SK-N-SH (cell line): ENCODE data around the gene MUC13.

Source experiments
- CTCF ChIP-seq: fragments of 200-600 bp; sonication (generic); IDR thresholded peaks from 2 replicates; pipeline ENCODE4 v1.6.1; 2017; ENCODE audit warnings: antibody characterized with exemption, mild to moderate bottlenecking, moderate library complexity
- EZH2phosphoT487 ChIP-seq: fragments of 200-600 bp; sonication (generic); IDR thresholded peaks from 2 replicates; pipeline ENCODE4 v1.6.1; 2017; ENCODE audit warnings: low read depth, mixed run types, mild to moderate bottlenecking, antibody characterized with exemption, moderate library complexity, borderline replicate concordance
- MAX ChIP-seq: IDR thresholded peaks from 2 replicates; pipeline ENCODE4 v1.4.0; 2012; ENCODE audit warnings: low read depth
- POLR2AphosphoS5 ChIP-seq: IDR thresholded peaks from 2 replicates; pipeline ENCODE4 v1.6.1; 2012; ENCODE audit warnings: low read depth, low read length
- RAD21 ChIP-seq: IDR thresholded peaks from 2 replicates; pipeline ENCODE4 v1.6.1; 2012; ENCODE audit warnings: mild to moderate bottlenecking, low read length
- RCOR1 ChIP-seq: fragments of 150-350 bp; IDR thresholded peaks from 2 replicates; pipeline ENCODE4 v1.6.1; 2017; ENCODE audit warnings: antibody characterized with exemption, low read length
- RFX5 ChIP-seq: IDR thresholded peaks from 2 replicates; pipeline ENCODE4 v1.6.1; 2012; ENCODE audit warnings: mild to moderate bottlenecking, improper control_type of control experiment, low read length
- SMC3 ChIP-seq: IDR thresholded peaks from 2 replicates; pipeline ENCODE4 v1.6.1; 2012; ENCODE audit warnings: low read depth, low read length, improper control_type of control experiment
- TAF1 ChIP-seq: IDR thresholded peaks from 2 replicates; pipeline ENCODE4 v1.6.1; 2012; ENCODE audit warnings: low read depth, mild to moderate bottlenecking, low read length, moderate library complexity, borderline replicate concordance
- TF ChIP-seq, protein P1 (sequence below): IDR thresholded peaks from 2 replicates; pipeline ENCODE4 v1.6.1; 2012; ENCODE audit warnings: mild to moderate bottlenecking, low read depth, low read length, moderate library complexity

DNA sequence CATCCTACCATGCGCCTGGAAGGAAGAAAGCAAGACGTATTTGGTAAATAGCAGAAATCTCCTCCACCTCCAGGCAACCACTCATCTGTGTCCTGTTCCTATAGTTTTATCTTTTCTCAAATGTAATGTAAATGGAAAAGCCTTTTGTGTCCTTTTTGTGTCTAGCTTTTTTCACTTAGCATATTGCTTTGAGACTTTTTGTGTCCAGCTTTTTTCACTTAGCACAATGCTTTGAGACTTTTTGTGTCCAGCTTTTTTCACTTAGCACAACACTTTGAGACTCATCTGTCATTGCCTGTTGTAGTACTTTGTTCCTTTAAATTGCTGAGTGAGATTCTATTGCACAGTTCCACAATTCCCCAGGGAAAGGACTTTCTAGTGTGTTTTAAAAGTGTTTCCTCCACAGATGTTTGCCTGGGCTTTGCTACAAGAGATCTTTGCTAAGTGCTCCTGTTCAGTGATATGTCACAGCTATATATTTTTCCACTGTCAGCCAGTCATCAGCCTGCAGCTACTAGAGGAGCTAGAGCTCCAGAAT lies 27.9 kb upstream of the MUC13 start:
- TF ChIP-seq RCOR1 (no peak), MAX (no peak), RAD21 (no peak), TAF1 (no peak), CTCF (no peak), EZH2phosphoT487 (no peak), SMC3 (no peak), RFX5 (no peak), POLR2AphosphoS5 (no peak)
- TF ChIP-seq, protein P1, sequence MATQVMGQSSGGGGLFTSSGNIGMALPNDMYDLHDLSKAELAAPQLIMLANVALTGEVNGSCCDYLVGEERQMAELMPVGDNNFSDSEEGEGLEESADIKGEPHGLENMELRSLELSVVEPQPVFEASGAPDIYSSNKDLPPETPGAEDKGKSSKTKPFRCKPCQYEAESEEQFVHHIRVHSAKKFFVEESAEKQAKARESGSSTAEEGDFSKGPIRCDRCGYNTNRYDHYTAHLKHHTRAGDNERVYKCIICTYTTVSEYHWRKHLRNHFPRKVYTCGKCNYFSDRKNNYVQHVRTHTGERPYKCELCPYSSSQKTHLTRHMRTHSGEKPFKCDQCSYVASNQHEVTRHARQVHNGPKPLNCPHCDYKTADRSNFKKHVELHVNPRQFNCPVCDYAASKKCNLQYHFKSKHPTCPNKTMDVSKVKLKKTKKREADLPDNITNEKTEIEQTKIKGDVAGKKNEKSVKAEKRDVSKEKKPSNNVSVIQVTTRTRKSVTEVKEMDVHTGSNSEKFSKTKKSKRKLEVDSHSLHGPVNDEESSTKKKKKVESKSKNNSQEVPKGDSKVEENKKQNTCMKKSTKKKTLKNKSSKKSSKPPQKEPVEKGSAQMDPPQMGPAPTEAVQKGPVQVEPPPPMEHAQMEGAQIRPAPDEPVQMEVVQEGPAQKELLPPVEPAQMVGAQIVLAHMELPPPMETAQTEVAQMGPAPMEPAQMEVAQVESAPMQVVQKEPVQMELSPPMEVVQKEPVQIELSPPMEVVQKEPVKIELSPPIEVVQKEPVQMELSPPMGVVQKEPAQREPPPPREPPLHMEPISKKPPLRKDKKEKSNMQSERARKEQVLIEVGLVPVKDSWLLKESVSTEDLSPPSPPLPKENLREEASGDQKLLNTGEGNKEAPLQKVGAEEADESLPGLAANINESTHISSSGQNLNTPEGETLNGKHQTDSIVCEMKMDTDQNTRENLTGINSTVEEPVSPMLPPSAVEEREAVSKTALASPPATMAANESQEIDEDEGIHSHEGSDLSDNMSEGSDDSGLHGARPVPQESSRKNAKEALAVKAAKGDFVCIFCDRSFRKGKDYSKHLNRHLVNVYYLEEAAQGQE: no peak
